ENCODE data around the gene RANBP17.

DNA sequence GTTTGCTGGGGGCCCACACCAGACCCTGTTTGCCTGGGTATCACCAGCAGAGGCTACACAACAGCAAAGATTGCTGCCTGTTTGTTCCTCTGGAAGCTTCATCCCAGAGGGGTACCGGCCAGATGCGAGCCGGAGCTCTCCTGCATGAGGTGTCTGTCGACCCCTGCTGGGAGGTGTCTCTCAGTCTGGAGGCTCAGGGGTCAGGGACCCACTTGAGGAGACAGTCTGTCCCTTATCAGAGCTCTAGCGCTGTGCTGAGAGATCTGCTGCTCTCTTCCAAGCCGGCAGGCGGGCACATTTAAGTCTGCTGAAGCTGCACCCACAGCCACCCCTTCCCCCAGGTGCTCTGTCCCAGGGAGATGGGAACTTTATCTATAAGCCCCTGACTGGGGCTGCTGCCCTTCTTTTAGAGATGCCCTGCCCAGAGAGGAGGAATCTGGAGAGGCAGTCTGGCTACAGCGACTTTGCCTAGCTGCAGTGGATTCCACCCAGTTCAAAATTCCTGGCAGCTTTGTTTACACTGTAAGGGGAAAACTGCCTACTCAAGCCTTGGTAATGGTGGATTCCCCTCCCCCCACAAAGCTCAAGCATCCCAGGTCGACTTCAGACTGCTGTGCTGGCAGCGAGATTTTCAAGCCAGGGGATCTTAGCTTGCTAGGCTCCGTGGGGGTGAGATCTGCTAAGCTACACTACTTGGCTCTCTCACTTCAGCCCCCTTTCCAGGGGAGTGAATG, 241.2 kb downstream of the RANBP17 start:
- TF ChIP-seq CTCF (conservative IDR thresholded peaks at IDR 0.05 in 1 of 2, IDR thresholded peaks at IDR 0.05 in 1 of 2; ENCODE audit: extremely low read depth in 1 of 2, insufficient read depth in 1 of 2, low read depth in 1 of 2, low read length in 2 of 2) (no peak), EZH2 (IDR thresholded peaks at IDR 0.05; ENCODE audit: borderline replicate concordance, low read length) (no peak)

All from mammary epithelial cell (primary cell).